GM18909 (cell line): ENCODE measurements around the gene IL10RA.
A peak's percentile ranks its signal among the peaks of the same experiment; 100 is the strongest.

ENCODE experiments used
- ATAC-seq: cut with Tn5 transposase; IDR thresholded peaks from one replicate; pipeline ENCODE4 v1.9.1; 2021; ENCODE audit warnings: mild to moderate bottlenecking; ENCODE audit not compliant: unreplicated experiment, poor library complexity

Gene IL10RA

DNA sequence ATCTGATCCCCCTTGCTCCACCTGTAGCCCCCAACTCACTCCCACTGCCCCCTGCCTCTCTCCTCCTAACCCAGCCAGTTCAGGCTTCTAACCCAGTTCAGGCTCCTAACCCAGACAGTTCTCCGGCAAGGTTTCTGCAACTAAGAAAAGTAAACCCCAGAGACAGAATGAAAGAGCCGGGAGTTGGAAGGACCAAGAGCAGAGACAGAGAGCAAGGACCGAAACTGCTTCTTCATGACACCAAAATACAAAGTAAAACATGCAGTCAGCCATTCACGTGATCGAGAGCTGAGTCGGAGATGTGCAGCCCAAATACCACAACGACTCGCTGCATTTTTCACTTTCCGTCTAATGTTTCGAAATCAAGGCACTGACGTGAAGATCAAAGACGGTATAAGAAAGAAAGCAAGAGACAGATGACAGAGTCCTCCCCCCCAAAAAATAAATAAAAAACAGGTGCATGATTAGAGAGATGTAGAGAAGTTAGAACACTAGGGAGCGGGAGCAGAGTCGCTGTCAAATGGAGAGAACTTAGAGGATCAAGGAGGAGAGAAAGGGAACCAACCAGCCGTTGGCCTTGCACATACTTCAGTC, 884 bp downstream of the IL10RA start:
- ATAC-seq: peak; percentile 53

DNA sequence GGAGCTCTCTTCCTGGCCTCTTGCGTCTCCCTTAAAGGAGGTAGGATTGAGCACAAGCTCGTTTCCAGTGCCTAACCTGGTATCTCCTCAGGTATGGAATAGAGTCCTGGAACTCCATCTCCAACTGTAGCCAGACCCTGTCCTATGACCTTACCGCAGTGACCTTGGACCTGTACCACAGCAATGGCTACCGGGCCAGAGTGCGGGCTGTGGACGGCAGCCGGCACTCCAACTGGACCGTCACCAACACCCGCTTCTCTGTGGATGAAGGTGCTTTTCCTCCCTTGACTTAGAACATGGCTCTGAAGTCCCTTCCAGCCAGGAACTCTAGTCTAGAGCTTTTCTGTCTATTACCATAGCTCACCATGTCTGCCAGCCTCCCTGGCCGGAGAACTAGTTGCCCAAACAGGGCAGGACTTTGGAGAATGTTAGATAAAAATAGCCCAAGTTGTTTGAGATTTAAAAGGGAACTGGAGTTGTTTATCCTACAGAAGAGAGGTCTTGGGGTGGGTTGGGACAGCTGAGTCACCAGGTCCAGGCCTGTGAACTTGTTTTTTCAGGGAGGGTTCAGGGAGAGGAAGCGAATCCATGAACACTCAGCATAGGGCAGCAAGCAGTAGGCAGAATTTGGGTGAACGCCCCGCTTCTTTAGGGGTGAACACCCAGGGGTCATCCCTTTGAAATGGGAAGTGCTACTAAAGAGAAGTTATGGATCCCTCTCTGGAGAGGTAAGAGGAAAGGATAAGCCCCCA, 3.3 kb downstream of the IL10RA start:
- ATAC-seq: no peak

GRCh38 chr11:117992136-117992535, 5.9 kb downstream of the IL10RA start:
- no peak for ATAC-seq

GRCh38 chr11:117992620-117993019, 6.4 kb downstream of the IL10RA start:
- no peak for ATAC-seq

DNA sequence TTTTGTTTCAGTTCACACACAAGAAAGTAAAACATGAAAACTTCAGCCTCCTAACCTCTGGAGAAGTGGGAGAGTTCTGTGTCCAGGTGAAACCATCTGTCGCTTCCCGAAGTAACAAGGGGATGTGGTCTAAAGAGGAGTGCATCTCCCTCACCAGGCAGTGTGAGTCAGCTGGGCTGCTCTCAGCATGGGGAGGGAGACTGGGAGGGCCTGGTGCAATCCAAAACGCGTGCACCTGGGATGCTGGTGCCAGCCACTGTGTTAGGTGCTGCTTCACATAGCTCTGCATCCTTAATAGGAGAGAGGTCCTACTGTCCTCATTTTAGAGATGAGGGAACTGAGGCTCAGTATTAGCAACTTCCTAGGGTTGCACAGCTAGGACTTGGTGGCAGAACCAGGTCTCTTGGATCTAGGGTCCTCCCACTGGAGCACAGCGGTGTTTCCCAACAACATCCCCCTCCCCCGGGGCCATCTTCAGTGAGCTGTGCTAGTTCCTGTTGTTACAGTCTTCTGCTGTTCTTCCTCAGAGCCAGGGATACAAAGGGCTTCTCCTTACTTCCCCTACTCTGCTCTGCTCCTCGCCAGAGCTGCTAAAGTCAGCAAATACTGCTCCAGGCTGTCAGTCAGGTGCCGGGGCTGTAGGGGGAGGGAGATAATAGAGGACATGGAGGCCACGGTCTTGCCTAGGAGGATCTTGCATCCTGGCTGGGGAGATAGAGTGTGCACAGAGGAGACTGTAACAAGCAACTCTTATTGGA, 8.0 kb downstream of the IL10RA start:
- no peak for ATAC-seq

DNA sequence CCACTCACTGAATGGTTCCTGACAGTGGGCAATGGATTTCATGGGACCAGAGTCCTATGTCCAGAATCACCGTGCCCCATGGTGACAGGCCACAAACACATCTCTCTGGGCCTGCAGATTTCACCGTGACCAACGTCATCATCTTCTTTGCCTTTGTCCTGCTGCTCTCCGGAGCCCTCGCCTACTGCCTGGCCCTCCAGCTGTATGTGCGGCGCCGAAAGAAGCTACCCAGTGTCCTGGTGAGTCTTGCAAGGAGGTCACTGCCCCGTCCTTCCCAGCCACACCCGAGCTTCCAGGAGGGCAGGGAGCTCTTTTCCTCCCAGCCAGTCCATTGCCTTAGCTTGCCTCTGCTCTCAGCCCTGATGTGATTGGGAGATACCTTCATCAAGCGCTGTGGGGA, 9.3 kb downstream of the IL10RA start:
- no peak for ATAC-seq

DNA sequence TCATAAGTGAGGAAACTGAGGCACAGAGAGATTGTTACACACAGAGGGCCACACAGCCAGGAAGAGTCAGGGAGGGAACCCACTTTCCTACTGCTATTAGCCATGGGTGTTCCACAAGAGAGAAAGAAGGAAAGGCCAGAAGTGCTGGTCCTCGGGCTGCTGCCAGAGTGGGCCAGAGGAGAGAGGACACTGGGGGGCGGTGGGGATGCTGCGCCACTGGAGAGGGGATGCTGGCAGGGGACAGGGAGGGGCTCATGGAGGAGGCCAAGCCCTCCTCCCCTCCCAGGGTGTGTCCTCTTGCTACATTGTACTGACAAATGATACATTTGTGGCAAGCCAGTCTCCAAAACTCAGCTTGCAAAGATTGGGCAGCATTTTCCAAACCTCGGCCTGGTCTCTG, 9.9 kb downstream of the IL10RA start:
- no peak for ATAC-seq

- no peak for ATAC-seq
Observed at GRCh38 chr11:117997406-117997805, 11.2 kb downstream of the IL10RA start.

DNA sequence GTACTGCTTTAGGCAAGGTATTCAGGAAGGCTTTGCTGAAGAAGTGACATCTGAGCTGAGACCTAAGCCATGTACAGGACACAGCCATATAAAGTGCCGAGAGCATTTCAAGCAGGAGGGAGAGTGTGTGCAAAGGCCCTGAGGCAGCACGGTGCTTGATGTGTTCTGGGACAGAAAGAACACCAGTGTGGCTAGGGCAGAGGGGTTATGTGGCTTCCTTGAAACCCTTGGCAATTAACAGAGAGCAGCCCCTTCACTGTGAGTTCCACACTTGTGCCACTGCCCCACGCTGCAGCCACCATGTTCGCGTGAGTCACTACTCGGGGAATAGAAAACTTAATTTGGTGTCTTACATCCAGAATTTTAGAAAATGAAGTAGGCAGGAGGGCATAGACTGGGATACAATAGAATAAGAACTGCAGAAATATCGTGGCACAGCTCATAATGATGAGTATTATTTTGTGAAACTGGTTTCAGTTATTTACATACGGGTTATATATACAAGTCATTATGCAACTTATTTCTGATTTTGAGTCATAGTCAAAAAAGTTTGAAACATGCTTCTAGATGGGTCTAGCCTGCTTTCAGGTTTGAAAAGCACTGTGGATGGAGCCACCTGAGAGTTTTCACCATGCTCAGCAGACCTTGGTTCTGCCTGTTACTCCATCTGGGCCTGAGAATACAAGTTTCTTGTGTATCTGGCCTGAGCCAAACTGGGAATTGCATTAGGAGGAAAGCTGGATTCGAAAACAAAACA, 11.8 kb downstream of the IL10RA start:
- peak; percentile 63 for ATAC-seq

- no peak for ATAC-seq
Observed at GRCh38 chr11:117998664-117999353, 12.6 kb downstream of the IL10RA start.

GRCh38 chr11:117999354-117999993, 13.3 kb downstream of the IL10RA start:
- ATAC-seq: no peak

DNA sequence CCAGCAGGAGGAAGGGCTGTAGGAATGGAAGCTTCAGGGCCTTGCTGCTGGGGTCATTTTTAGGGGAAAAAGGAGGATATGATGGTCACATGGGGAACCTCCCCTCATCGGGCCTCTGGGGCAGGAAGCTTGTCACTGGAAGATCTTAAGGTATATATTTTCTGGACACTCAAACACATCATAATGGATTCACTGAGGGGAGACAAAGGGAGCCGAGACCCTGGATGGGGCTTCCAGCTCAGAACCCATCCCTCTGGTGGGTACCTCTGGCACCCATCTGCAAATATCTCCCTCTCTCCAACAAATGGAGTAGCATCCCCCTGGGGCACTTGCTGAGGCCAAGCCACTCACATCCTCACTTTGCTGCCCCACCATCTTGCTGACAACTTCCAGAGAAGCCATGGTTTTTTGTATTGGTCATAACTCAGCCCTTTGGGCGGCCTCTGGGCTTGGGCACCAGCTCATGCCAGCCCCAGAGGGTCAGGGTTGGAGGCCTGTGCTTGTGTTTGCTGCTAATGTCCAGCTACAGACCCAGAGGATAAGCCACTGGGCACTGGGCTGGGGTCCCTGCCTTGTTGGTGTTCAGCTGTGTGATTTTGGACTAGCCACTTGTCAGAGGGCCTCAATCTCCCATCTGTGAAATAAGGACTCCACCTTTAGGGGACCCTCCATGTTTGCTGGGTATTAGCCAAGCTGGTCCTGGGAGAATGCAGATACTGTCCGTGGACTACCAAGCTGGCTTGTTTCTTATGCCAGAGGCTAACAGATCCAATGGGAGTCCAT, 14.1 kb downstream of the IL10RA start:
- no peak for ATAC-seq

GRCh38 chr11:118000850-118001228, 14.6 kb downstream of the IL10RA start:
- no peak for ATAC-seq

DNA sequence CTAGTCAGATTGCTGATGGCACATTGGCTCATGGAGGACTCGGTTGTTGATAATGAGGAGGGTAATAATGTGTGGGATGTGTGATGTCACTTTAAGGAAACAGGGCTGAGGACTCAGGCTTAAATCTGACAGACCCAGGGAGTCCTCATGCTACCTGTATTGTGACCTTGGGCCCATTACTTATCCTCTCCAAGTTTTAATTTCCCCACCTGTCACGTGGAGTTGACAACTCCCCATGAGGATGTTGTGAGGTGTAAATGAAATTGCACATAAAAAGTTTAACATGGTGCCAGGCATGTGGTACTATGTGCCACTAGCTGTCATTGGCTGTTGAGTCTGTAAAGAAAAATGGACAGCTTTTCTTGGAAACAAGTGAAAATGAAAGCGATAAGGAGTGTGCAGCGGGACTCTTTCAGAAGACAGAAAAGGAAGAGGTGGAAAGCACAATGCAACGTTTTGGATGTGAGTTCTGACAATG, 15.3 kb downstream of the IL10RA start:
- no peak for ATAC-seq

DNA sequence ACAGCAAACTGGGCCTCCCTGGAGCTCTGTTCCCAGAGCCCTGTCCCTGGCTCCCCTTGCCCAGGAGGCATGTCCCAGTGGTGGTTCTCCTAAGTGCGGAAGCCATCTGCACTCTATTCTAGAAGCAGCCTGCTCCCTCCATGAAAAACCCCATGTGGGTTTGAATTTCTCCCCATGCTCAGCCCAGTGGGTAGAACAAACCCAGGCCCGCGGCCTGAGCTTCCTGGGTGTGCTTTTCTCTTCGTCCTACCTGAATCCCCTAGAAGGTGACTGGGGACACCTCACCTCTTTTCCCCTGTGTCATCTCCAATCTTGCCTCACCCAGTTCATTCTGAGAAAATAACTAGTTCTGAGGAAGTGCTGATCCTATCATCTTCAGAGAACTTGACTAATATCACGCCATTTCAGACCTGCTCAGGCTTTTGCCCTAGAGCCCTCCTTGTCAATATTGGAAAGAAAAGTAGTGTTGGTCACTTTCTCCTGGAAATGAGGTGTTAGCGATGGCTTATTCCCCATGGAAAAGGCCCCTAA, 15.9 kb downstream of the IL10RA start:
- ATAC-seq: no peak

- no peak for ATAC-seq
Observed at GRCh38 chr11:118002541-118003423, 16.6 kb downstream of the IL10RA start.

- ATAC-seq: no peak
Observed at GRCh38 chr11:118003456-118003855, 17.3 kb downstream of the IL10RA start.
